GM23338 (cell line): ENCODE data around the gene SLC25A42. TPM values are rescaled to one million over a fixed set of nuclear protein-coding genes. Genes with fewer than 3 reads are reported as not detected.

Source experiments
- ATAC-seq: fragments of 200-7000 bp; cut with Tn5 transposase; 3 replicates; pipeline ENCODE4 v1.9.1; 2020
- DNase-seq: peaks from one replicate; pipeline ENCODE4 v3.0.0-alpha.2; 2015; ENCODE audit warnings: low spot score
- H2AFZ ChIP-seq: fragments of 200-600 bp; sonication (generic); 2 replicates; pipeline ENCODE4 v1.8.0; 2016; ENCODE audit warnings: antibody characterized with exemption, mild to moderate bottlenecking, moderate library complexity
- H3F3A ChIP-seq: fragments of 200-600 bp; sonication (generic); replicated peaks from 2 replicates; pipeline ENCODE4 v1.8.0; 2017; ENCODE audit warnings: antibody characterized with exemption, mixed run types, low read depth
- H3K27ac ChIP-seq: fragments of 200-600 bp; sonication (generic); 2 replicates; pipeline ENCODE4 v1.6.1; 2016; ENCODE audit warnings: low read depth
- H3K27me3 ChIP-seq: fragments of 200-600 bp; sonication (generic); 2 replicates; pipeline ENCODE4 v1.8.0; 2016; ENCODE audit warnings: mild to moderate bottlenecking, mixed run types, moderate library complexity; ENCODE audit not compliant: insufficient read depth
- H3K36me3 ChIP-seq: fragments of 200-600 bp; sonication (generic); 2 replicates; pipeline ENCODE4 v1.8.0; 2016; ENCODE audit warnings: mild to moderate bottlenecking; ENCODE audit not compliant: insufficient read depth
- H3K4me1 ChIP-seq: fragments of 200-600 bp; sonication (generic); 2 replicates; pipeline ENCODE4 v1.8.0; 2016; ENCODE audit warnings: mild to moderate bottlenecking, moderate library complexity; ENCODE audit not compliant: insufficient read depth
- H3K4me2 ChIP-seq: fragments of 200-600 bp; sonication (generic); 2 replicates; pipeline ENCODE4 v1.7.1; 2017; ENCODE audit warnings: mixed run types
- H3K4me3 ChIP-seq: fragments of 200-600 bp; sonication (generic); 2 replicates; pipeline ENCODE4 v1.6.1; 2016; ENCODE audit warnings: mixed run types
- H3K79me2 ChIP-seq: fragments of 200-600 bp; sonication (generic); replicated peaks from 2 replicates; pipeline ENCODE4 v1.8.0; 2017; ENCODE audit warnings: mild to moderate bottlenecking; ENCODE audit not compliant: insufficient read depth
- H3K9me2 ChIP-seq: fragments of 200-600 bp; sonication (generic); 2 replicates; pipeline ENCODE4 v1.8.0; 2017; ENCODE audit not compliant: insufficient read depth
- H4K20me1 ChIP-seq: fragments of 200-600 bp; sonication (generic); replicated peaks from 2 replicates; pipeline ENCODE4 v1.8.0; 2017; ENCODE audit warnings: mild to moderate bottlenecking; ENCODE audit not compliant: insufficient read depth
- H3K27ac Mint-ChIP-seq: 2 replicates; pipeline ENCODE4 v1.8.0; 2020; ENCODE audit warnings: inconsistent platforms, mild to moderate bottlenecking, moderate library complexity, mixed read lengths
- H3K27me3 Mint-ChIP-seq: 3 replicates; pipeline ENCODE4 v1.8.0; 2022; ENCODE audit warnings: low read depth, mild to moderate bottlenecking, moderate library complexity, mixed read lengths, inconsistent platforms; ENCODE audit not compliant: insufficient read depth, poor library complexity
- H3K36me3 Mint-ChIP-seq: 3 replicates; pipeline ENCODE4 v1.8.0; 2021; ENCODE audit warnings: low read depth, mild to moderate bottlenecking, inconsistent platforms, moderate library complexity, mixed read lengths
- H3K4me1 Mint-ChIP-seq: 3 replicates; pipeline ENCODE4 v1.8.0; 2020; ENCODE audit warnings: mild to moderate bottlenecking, inconsistent platforms, mixed read lengths
- H3K4me3 Mint-ChIP-seq: 3 replicates; pipeline ENCODE4 v1.8.0; 2021; ENCODE audit warnings: moderate library complexity, mild to moderate bottlenecking, inconsistent platforms, mixed read lengths
- H3K9me3 Mint-ChIP-seq: 3 replicates; pipeline ENCODE4 v1.8.0; 2020; ENCODE audit warnings: moderate library complexity, mild to moderate bottlenecking, inconsistent platforms, mixed read lengths
- CREB1 ChIP-seq: fragments of 250-450 bp; sonication (Bioruptor Pico); IDR thresholded peaks from 2 replicates; pipeline ENCODE4 v1.5.0; 2020; ENCODE audit warnings: low read depth, mild to moderate bottlenecking, moderate library complexity
- CTCF ChIP-seq, 2 experiments: fragments of 200-600 bp in 1 of 2; sonication (generic) in 1 of 2; conservative IDR thresholded peaks; 2 replicates each; pipeline versions ENCODE4 v1.5.1 to v1.6.1; 2016 to 2017; ENCODE audit warnings: antibody characterized with exemption in 2 of 2, low read depth in 2 of 2, mild to moderate bottlenecking in 2 of 2, moderate library complexity in 1 of 2
- EZH2 ChIP-seq: fragments of 200-600 bp; sonication (generic); IDR thresholded peaks from one replicate; pipeline ENCODE4 v1.8.0; 2017; ENCODE audit warnings: antibody characterized with exemption, mild to moderate bottlenecking, low read depth; ENCODE audit not compliant: unreplicated experiment
- EZH2phosphoT487 ChIP-seq: fragments of 200-600 bp; sonication (generic); IDR thresholded peaks from one replicate; pipeline ENCODE4 v1.8.1; 2018; ENCODE audit warnings: antibody characterized with exemption; ENCODE audit not compliant: unreplicated experiment
- NANOG ChIP-seq: IDR thresholded peaks from 2 replicates; pipeline ENCODE4 v1.6.1; 2016; ENCODE audit warnings: antibody characterized with exemption, borderline replicate concordance
- POLR2AphosphoS5 ChIP-seq: IDR thresholded peaks from 2 replicates; pipeline ENCODE4 v1.6.1; 2016; ENCODE audit warnings: antibody characterized with exemption, low read depth
- STAT1 ChIP-seq: IDR thresholded peaks from one replicate; pipeline ENCODE4 v1.6.1; 2016; ENCODE audit warnings: antibody characterized with exemption; ENCODE audit not compliant: unreplicated experiment
- ZNF114 ChIP-seq: fragments of 250-450 bp; sonication (Bioruptor Pico); IDR thresholded peaks from 2 replicates; pipeline ENCODE4 v1.5.0; 2020; ENCODE audit warnings: mild to moderate bottlenecking, moderate library complexity
- ZNF331 ChIP-seq: fragments of 250-450 bp; sonication (Bioruptor Pico); IDR thresholded peaks from 2 replicates; pipeline ENCODE4 v1.5.0; 2020; ENCODE audit warnings: low read depth, mild to moderate bottlenecking, moderate library complexity
- polyA plus RNA-seq: library from polyadenylated mRNA; unstranded; fragments of >200 nt; fragmentation: Nextera tagmentation; extraction: Ambion mirVana; gene quantifications from 2 replicates; pipeline ENCODE4 v1.2.1, GENCODE V29; 2016
- total RNA-seq: library from RNA; depleted of rRNA; stranded (reverse); fragments of >200 nt; shearing (Covaris generic); gene quantifications from 2 replicates; pipeline ENCODE4 v1.2.3, GENCODE V29; 2014
- TF ChIP-seq, protein P1 (sequence below): IDR thresholded peaks from 2 replicates; pipeline ENCODE4 v1.6.1; 2016; ENCODE audit warnings: antibody characterized with exemption
- TF ChIP-seq, protein P2 (sequence below): fragments of 250-450 bp; sonication (Bioruptor Pico); IDR thresholded peaks from 2 replicates; pipeline ENCODE4 v1.5.0; 2020; ENCODE audit warnings: mild to moderate bottlenecking, moderate library complexity

The SLC25A42 gene
- total and polyA plus RNA-seq, 2 experiments from 2014 or later, result 7.3 to 7.6 TPM

DNA sequence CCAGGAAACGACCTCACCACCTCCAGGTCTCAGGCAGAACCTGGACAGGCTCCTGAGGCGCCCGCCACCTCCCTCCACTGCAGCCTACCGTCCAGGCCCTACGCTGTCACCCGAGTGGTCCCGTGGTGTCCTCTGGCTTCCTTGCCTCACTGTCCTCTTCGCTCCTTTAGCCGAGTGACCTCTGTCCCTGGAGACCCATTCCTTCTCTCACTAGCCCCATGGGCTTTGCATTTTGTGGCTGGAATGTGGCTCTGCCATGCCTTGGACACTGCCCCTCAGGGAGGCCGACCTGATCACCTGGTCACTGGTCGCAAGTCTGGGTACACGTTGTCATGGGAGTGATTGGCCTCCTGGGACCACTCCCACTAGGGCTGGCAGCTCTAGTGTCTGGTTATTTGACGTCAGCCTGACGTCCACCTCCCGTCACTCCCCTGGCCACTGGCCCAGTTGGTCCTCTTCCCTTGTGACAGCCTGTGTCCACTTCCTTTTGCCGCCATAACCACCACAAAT, 17.9 kb downstream of the SLC25A42 start:
- peaks cover 17% of the 10 kb centered on the region for H3K27me3 Mint-ChIP-seq
- no peak overlapping the region for H3K4me3 ChIP-seq
- H2AFZ ChIP-seq, result no peak overlapping the region
- H3K4me2 ChIP-seq, result no peak overlapping the region
- peaks cover 15% of the 10 kb centered on the region; the same call in 1 of the 2 replicates for H3K27me3 ChIP-seq
- 0 out of 2 replicates have a peak, but pooled peaks cover 4% of the 10 kb centered on the region for H3K9me2 ChIP-seq
- DNase-seq (no peak), ATAC-seq (no peak)
- no peaks in the 10 kb centered on the region for H4K20me1 ChIP-seq
- H3K4me1 ChIP-seq, result no peaks in the 10 kb centered on the region
- no peak overlapping the region for H3K4me3 Mint-ChIP-seq
- H3F3A ChIP-seq, result no peaks in the 10 kb centered on the region
- no peak overlapping the region for H3K27ac Mint-ChIP-seq
- H3K4me1 Mint-ChIP-seq, result no peaks in the 10 kb centered on the region
- no peaks in the 10 kb centered on the region for H3K79me2 ChIP-seq
- H3K27ac ChIP-seq, result no peak overlapping the region
- H3K9me3 Mint-ChIP-seq, result no peaks in the 10 kb centered on the region
- H3K36me3 ChIP-seq, result no peaks in the 10 kb centered on the region
- H3K36me3 Mint-ChIP-seq, result no peaks in the 10 kb centered on the region
- no peak for TF ChIP-seq CTCF (conservative IDR thresholded peaks at IDR 0.05; ENCODE audit: low read depth in 2 of 2)
- no peak for TF ChIP-seq EZH2phosphoT487
- no peak for TF ChIP-seq POLR2AphosphoS5
- TF ChIP-seq, protein P1, sequence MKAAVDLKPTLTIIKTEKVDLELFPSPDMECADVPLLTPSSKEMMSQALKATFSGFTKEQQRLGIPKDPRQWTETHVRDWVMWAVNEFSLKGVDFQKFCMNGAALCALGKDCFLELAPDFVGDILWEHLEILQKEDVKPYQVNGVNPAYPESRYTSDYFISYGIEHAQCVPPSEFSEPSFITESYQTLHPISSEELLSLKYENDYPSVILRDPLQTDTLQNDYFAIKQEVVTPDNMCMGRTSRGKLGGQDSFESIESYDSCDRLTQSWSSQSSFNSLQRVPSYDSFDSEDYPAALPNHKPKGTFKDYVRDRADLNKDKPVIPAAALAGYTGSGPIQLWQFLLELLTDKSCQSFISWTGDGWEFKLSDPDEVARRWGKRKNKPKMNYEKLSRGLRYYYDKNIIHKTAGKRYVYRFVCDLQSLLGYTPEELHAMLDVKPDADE, result no peak
- no peak for TF ChIP-seq ZNF114 (CRISPR knock-in tag)
- TF ChIP-seq, protein P2, sequence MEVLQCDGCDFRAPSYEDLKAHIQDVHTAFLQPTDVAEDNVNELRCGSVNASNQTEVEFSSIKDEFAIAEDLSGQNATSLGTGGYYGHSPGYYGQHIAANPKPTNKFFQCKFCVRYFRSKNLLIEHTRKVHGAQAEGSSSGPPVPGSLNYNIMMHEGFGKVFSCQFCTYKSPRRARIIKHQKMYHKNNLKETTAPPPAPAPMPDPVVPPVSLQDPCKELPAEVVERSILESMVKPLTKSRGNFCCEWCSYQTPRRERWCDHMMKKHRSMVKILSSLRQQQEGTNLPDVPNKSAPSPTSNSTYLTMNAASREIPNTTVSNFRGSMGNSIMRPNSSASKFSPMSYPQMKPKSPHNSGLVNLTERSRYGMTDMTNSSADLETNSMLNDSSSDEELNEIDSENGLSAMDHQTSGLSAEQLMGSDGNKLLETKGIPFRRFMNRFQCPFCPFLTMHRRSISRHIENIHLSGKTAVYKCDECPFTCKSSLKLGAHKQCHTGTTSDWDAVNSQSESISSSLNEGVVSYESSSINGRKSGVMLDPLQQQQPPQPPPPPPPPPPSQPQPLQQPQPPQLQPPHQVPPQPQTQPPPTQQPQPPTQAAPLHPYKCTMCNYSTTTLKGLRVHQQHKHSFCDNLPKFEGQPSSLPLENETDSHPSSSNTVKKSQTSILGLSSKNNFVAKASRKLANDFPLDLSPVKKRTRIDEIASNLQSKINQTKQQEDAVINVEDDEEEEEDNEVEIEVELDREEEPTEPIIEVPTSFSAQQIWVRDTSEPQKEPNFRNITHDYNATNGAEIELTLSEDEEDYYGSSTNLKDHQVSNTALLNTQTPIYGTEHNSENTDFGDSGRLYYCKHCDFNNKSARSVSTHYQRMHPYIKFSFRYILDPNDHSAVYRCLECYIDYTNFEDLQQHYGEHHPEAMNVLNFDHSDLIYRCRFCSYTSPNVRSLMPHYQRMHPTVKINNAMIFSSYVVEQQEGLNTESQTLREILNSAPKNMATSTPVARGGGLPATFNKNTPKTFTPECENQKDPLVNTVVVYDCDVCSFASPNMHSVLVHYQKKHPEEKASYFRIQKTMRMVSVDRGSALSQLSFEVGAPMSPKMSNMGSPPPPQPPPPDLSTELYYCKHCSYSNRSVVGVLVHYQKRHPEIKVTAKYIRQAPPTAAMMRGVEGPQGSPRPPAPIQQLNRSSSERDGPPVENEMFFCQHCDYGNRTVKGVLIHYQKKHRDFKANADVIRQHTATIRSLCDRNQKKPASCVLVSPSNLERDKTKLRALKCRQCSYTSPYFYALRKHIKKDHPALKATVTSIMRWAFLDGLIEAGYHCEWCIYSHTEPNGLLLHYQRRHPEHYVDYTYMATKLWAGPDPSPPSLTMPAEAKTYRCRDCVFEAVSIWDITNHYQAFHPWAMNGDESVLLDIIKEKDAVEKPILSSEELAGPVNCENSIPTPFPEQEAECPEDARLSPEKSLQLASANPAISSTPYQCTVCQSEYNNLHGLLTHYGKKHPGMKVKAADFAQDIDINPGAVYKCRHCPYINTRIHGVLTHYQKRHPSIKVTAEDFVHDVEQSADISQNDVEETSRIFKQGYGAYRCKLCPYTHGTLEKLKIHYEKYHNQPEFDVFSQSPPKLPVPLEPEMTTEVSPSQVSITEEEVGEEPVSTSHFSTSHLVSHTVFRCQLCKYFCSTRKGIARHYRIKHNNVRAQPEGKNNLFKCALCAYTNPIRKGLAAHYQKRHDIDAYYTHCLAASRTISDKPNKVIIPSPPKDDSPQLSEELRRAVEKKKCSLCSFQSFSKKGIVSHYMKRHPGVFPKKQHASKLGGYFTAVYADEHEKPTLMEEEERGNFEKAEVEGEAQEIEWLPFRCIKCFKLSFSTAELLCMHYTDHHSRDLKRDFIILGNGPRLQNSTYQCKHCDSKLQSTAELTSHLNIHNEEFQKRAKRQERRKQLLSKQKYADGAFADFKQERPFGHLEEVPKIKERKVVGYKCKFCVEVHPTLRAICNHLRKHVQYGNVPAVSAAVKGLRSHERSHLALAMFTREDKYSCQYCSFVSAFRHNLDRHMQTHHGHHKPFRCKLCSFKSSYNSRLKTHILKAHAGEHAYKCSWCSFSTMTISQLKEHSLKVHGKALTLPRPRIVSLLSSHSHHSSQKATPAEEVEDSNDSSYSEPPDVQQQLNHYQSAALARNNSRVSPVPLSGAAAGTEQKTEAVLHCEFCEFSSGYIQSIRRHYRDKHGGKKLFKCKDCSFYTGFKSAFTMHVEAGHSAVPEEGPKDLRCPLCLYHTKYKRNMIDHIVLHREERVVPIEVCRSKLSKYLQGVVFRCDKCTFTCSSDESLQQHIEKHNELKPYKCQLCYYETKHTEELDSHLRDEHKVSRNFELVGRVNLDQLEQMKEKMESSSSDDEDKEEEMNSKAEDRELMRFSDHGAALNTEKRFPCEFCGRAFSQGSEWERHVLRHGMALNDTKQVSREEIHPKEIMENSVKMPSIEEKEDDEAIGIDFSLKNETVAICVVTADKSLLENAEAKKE (CRISPR knock-in tag), result no peak
- TF ChIP-seq NANOG, result no peak
- no peak for TF ChIP-seq CREB1 (CRISPR knock-in tag)
- no peak for TF ChIP-seq STAT1
- TF ChIP-seq EZH2, result no peak
- no peak for TF ChIP-seq ZNF331
